Measurements from ENCODE around the gene TMEM101.

GRCh38 chr17:43970366-43970765, 44.4 kb downstream of the TMEM101 start:
- TF ChIP-seq CTCF (IDR thresholded peaks at IDR 0.05) (no peak), FOXJ3 (CRISPR knock-in tag; IDR thresholded peaks at IDR 0.05) (no peak), PBX3 (IDR thresholded peaks at IDR 0.05) (no peak), TAF1 (IDR thresholded peaks at IDR 0.05; ENCODE audit: borderline replicate concordance, low read depth, low read length) (no peak)

All from SK-N-SH (cell line).